ENCODE data around the gene GNAQ.
A peak's percentile ranks its signal among the peaks of the same experiment; 100 is the strongest.

The GNAQ gene

GRCh38 chr9:78047106-78047505, 15.5 kb upstream of the GNAQ start:
- Histone ChIP-seq H3K36me3 (ENCODE audit: control insufficient read depth, insufficient read depth, low read length) (no peaks in the 10 kb centered on the region), H3K27ac (ENCODE audit: low read depth, low read length) (no peak overlapping the region), H3K9me3 (ENCODE audit: control insufficient read depth, insufficient read depth, low read length) (no peaks in the 10 kb centered on the region), H3K4me1 (ENCODE audit: control insufficient read depth, insufficient read depth, low read length) (peaks cover 9% of the 10 kb centered on the region; the same call in 1 of the 2 replicates), H3K27me3 (ENCODE audit: control insufficient read depth, insufficient read depth, low read length) (no peaks in the 10 kb centered on the region), H3K9ac (ENCODE audit: low read depth, low read length) (no peak overlapping the region), H3K4me3 (ENCODE audit: low read depth, low read length) (no peak overlapping the region)

- H3K4me3 ChIP-seq (ENCODE audit: low read depth, low read length), result no peak overlapping the region
- peaks cover 9% of the 10 kb centered on the region; the same call in 1 of the 2 replicates for H3K4me1 ChIP-seq (ENCODE audit: control insufficient read depth, insufficient read depth, low read length)
- no peak overlapping the region for H3K27ac ChIP-seq (ENCODE audit: low read depth, low read length)
- H3K36me3 ChIP-seq (ENCODE audit: control insufficient read depth, insufficient read depth, low read length), result no peaks in the 10 kb centered on the region
- H3K27me3 ChIP-seq (ENCODE audit: control insufficient read depth, insufficient read depth, low read length), result no peaks in the 10 kb centered on the region
- no peak overlapping the region for H3K9ac ChIP-seq (ENCODE audit: low read depth, low read length)
- H3K9me3 ChIP-seq (ENCODE audit: control insufficient read depth, insufficient read depth, low read length), result no peaks in the 10 kb centered on the region
Measured at GRCh38 chr9:78046112-78046511, 14.5 kb upstream of the GNAQ start.

GRCh38 chr9:78044886-78045285, 13.3 kb upstream of the GNAQ start:
- H3K9ac ChIP-seq (ENCODE audit: low read depth, low read length), result no peak overlapping the region
- no peaks in the 10 kb centered on the region for H3K36me3 ChIP-seq (ENCODE audit: control insufficient read depth, insufficient read depth, low read length)
- no peak overlapping the region for H3K27ac ChIP-seq (ENCODE audit: low read depth, low read length)
- H3K9me3 ChIP-seq (ENCODE audit: control insufficient read depth, insufficient read depth, low read length), result no peaks in the 10 kb centered on the region
- no peak overlapping the region for H3K4me3 ChIP-seq (ENCODE audit: low read depth, low read length)
- H3K4me1 ChIP-seq (ENCODE audit: control insufficient read depth, insufficient read depth, low read length), result peaks cover 9% of the 10 kb centered on the region; the same call in 1 of the 2 replicates
- H3K27me3 ChIP-seq (ENCODE audit: control insufficient read depth, insufficient read depth, low read length), result no peaks in the 10 kb centered on the region

GRCh38 chr9:78044189-78044588, 12.6 kb upstream of the GNAQ start:
- no peaks in the 10 kb centered on the region for H3K27me3 ChIP-seq (ENCODE audit: control insufficient read depth, insufficient read depth, low read length)
- peaks cover 9% of the 10 kb centered on the region; the same call in 1 of the 2 replicates for H3K4me1 ChIP-seq (ENCODE audit: control insufficient read depth, insufficient read depth, low read length)
- H3K27ac ChIP-seq (ENCODE audit: low read depth, low read length), result no peak overlapping the region
- H3K36me3 ChIP-seq (ENCODE audit: control insufficient read depth, insufficient read depth, low read length), result no peaks in the 10 kb centered on the region
- no peak overlapping the region for H3K4me3 ChIP-seq (ENCODE audit: low read depth, low read length)
- no peak overlapping the region for H3K9ac ChIP-seq (ENCODE audit: low read depth, low read length)
- H3K9me3 ChIP-seq (ENCODE audit: control insufficient read depth, insufficient read depth, low read length), result no peaks in the 10 kb centered on the region

GRCh38 chr9:78041971-78042370, 10.4 kb upstream of the GNAQ start:
- Histone ChIP-seq H3K36me3 (ENCODE audit: control insufficient read depth, insufficient read depth, low read length) (no peaks in the 10 kb centered on the region), H3K27ac (ENCODE audit: low read depth, low read length) (no peak overlapping the region), H3K27me3 (ENCODE audit: control insufficient read depth, insufficient read depth, low read length) (no peaks in the 10 kb centered on the region), H3K9me3 (ENCODE audit: control insufficient read depth, insufficient read depth, low read length) (no peaks in the 10 kb centered on the region), H3K4me3 (ENCODE audit: low read depth, low read length) (no peak overlapping the region), H3K4me1 (ENCODE audit: control insufficient read depth, insufficient read depth, low read length) (peaks cover 9% of the 10 kb centered on the region; the same call in 1 of the 2 replicates), H3K9ac (ENCODE audit: low read depth, low read length) (no peak overlapping the region)

- Histone ChIP-seq H3K27ac (ENCODE audit: low read depth, low read length) (no peak overlapping the region), H3K4me3 (ENCODE audit: low read depth, low read length) (no peak overlapping the region), H3K4me1 (ENCODE audit: control insufficient read depth, insufficient read depth, low read length) (peaks cover 9% of the 10 kb centered on the region; the same call in 1 of the 2 replicates), H3K27me3 (ENCODE audit: control insufficient read depth, insufficient read depth, low read length) (no peaks in the 10 kb centered on the region), H3K9me3 (ENCODE audit: control insufficient read depth, insufficient read depth, low read length) (no peaks in the 10 kb centered on the region), H3K9ac (ENCODE audit: low read depth, low read length) (no peak overlapping the region), H3K36me3 (ENCODE audit: control insufficient read depth, insufficient read depth, low read length) (no peaks in the 10 kb centered on the region)
Measured at GRCh38 chr9:78040726-78041125, 9.1 kb upstream of the GNAQ start.

- no peaks in the 10 kb centered on the region for H3K36me3 ChIP-seq (ENCODE audit: control insufficient read depth, insufficient read depth, low read length)
- H3K9ac ChIP-seq (ENCODE audit: low read depth, low read length), result no peak overlapping the region
- H3K9me3 ChIP-seq (ENCODE audit: control insufficient read depth, insufficient read depth, low read length), result no peaks in the 10 kb centered on the region
- H3K4me3 ChIP-seq (ENCODE audit: low read depth, low read length), result no peak overlapping the region
- no peaks in the 10 kb centered on the region for H3K27me3 ChIP-seq (ENCODE audit: control insufficient read depth, insufficient read depth, low read length)
- peaks cover 4% of the 10 kb centered on the region for H3K4me1 ChIP-seq (ENCODE audit: control insufficient read depth, insufficient read depth, low read length)
- H3K27ac ChIP-seq (ENCODE audit: low read depth, low read length), result no peak overlapping the region
Measured at GRCh38 chr9:78038620-78039300, 7.1 kb upstream of the GNAQ start.

- H3K27ac ChIP-seq (ENCODE audit: low read depth, low read length), result no peak overlapping the region
- no peak overlapping the region for H3K9ac ChIP-seq (ENCODE audit: low read depth, low read length)
- peaks cover 16% of the 10 kb centered on the region for H3K4me1 ChIP-seq (ENCODE audit: control insufficient read depth, insufficient read depth, low read length)
- no peaks in the 10 kb centered on the region for H3K27me3 ChIP-seq (ENCODE audit: control insufficient read depth, insufficient read depth, low read length)
- H3K9me3 ChIP-seq (ENCODE audit: control insufficient read depth, insufficient read depth, low read length), result no peaks in the 10 kb centered on the region
- no peaks in the 10 kb centered on the region for H3K36me3 ChIP-seq (ENCODE audit: control insufficient read depth, insufficient read depth, low read length)
- no peak overlapping the region for H3K4me3 ChIP-seq (ENCODE audit: low read depth, low read length)
Measured at GRCh38 chr9:78035383-78035993, 3.9 kb upstream of the GNAQ start.

GRCh38 chr9:78033870-78034269, 2.3 kb upstream of the GNAQ start:
- H3K9ac ChIP-seq (ENCODE audit: low read depth, low read length), result no peak overlapping the region
- no peaks in the 10 kb centered on the region for H3K36me3 ChIP-seq (ENCODE audit: control insufficient read depth, insufficient read depth, low read length)

GRCh38 chr9:78032730-78033457, 1.3 kb upstream of the GNAQ start:
- H3K9me3 ChIP-seq (ENCODE audit: control insufficient read depth, insufficient read depth, low read length), result no peaks in the 10 kb centered on the region
- peak overlapping the region; percentile 94 for H3K4me3 ChIP-seq (ENCODE audit: low read depth, low read length)
- H3K27me3 ChIP-seq (ENCODE audit: control insufficient read depth, insufficient read depth, low read length), result no peaks in the 10 kb centered on the region
- peaks cover 36% of the 10 kb centered on the region for H3K4me1 ChIP-seq (ENCODE audit: control insufficient read depth, insufficient read depth, low read length)
- peak overlapping the region; percentile 86 for H3K27ac ChIP-seq (ENCODE audit: low read depth, low read length)
- H3K9ac ChIP-seq (ENCODE audit: low read depth, low read length), result peak overlapping the region; percentile 88
- no peaks in the 10 kb centered on the region for H3K36me3 ChIP-seq (ENCODE audit: control insufficient read depth, insufficient read depth, low read length)

More at GRCh38 chr9:78033870-78034269, 2.3 kb upstream of the GNAQ start:
- Histone ChIP-seq H3K9me3 (ENCODE audit: control insufficient read depth, insufficient read depth, low read length) (no peaks in the 10 kb centered on the region), H3K4me3 (ENCODE audit: low read depth, low read length) (no peak overlapping the region), H3K4me1 (ENCODE audit: control insufficient read depth, insufficient read depth, low read length) (peaks cover 29% of the 10 kb centered on the region), H3K27me3 (ENCODE audit: control insufficient read depth, insufficient read depth, low read length) (no peaks in the 10 kb centered on the region), H3K27ac (ENCODE audit: low read depth, low read length) (no peak overlapping the region)
